GM12891 (cell line): ENCODE measurements around the gene APBB3. TPM values are rescaled to one million over a fixed set of nuclear protein-coding genes. Genes with fewer than 3 reads are reported as not detected.
A peak's percentile ranks its signal among the peaks of the same experiment; 100 is the strongest.
"Not testable (repeated sequence)": the region's sequence is repeated elsewhere in the genome, so short reads cannot be mapped to it uniquely, and the experiment has no call there.

Experiments
- DNase-seq: peaks from one replicate; pipeline ENCODE4 v3.0.0; 2011; ENCODE audit warnings: low spot score; ENCODE audit not compliant: insufficient read length
- FAIRE-seq: peaks from 2 replicates; lab custom pipeline; 2011; peaks lifted over from hg19 to GRCh38; lab: Jason Lieb, UNC
- PAX5 ChIP-seq: IDR thresholded peaks from 2 replicates; pipeline ENCODE4 v1.6.1; 2011; ENCODE audit warnings: low read length, moderate library complexity, mild to moderate bottlenecking; ENCODE audit not compliant: insufficient read depth, severe bottlenecking
- POLR2A ChIP-seq: IDR thresholded peaks from 2 replicates; pipeline ENCODE4 v1.6.1; 2011; ENCODE audit warnings: low read depth, low read length, control low read depth
- POLR2AphosphoS5 ChIP-seq: IDR thresholded peaks from 2 replicates; pipeline ENCODE4 v1.6.1; 2011; ENCODE audit warnings: low read depth, low read length, control low read depth
- POU2F2 ChIP-seq: IDR thresholded peaks from 2 replicates; pipeline ENCODE4 v1.6.1; 2011; ENCODE audit warnings: low read depth, mild to moderate bottlenecking, control low read depth, low read length, moderate library complexity
- SPI1 ChIP-seq: IDR thresholded peaks from 2 replicates; pipeline ENCODE4 v1.6.1; 2011; ENCODE audit warnings: low read depth, low read length, control low read depth
- TAF1 ChIP-seq: IDR thresholded peaks from 2 replicates; pipeline ENCODE4 v1.6.1; 2011; ENCODE audit warnings: low read depth, low read length, control low read depth
- polyA plus RNA-seq: library from polyadenylated mRNA; unstranded; fragments of >200 nt; gene quantifications from one replicate; pipeline ENCODE4 v1.2.1, GENCODE V29; 2012; ENCODE audit warnings: low read depth, missing spikeins, inconsistent platforms; ENCODE audit not compliant: missing spikeins

The APBB3 gene
- 16.6 TPM for polyA plus RNA-seq

- TF ChIP-seq SPI1 (peak; percentile 16; the same call in 1 of the 2 replicates), TAF1 (peak; percentile 81), POU2F2 (no peak; the same call in 1 of the 2 replicates), POLR2AphosphoS5 (peak; percentile 91), POLR2A (peak; percentile 95), PAX5 (no peak)
- FAIRE-seq, result peak; percentile 100
- peak; percentile 92 for DNase-seq
Observed at GRCh38 chr5:140564196-140565023, at the start of gene APBB3, which contains the start of gene SLC35A4. TSS of gene APBB3 (minus strand) at chr5:140564598. CDS start at chr5:140564245, 353 bp downstream. TSS of gene SLC35A4 (plus strand) at chr5:140564828. CDS start at chr5:140567170, 2,342 bp downstream.

- TF ChIP-seq POLR2A, result no peak
- TF ChIP-seq POU2F2, result no peak
- no peak for TF ChIP-seq POLR2AphosphoS5
- TF ChIP-seq TAF1, result no peak
- TF ChIP-seq PAX5, result no peak
- TF ChIP-seq SPI1, result no peak
- DNase-seq (no peak), FAIRE-seq (no peak)
Observed at GRCh38 chr5:140611020-140611521, 46.7 kb upstream of the APBB3 start.

- FAIRE-seq, result no peak
- TF ChIP-seq POU2F2, result no peak
- no peak for TF ChIP-seq POLR2AphosphoS5
- TF ChIP-seq PAX5, result no peak
- no peak for TF ChIP-seq POLR2A
- no peak for TF ChIP-seq SPI1
- TF ChIP-seq TAF1, result no peak
- no peak for DNase-seq
Observed at GRCh38 chr5:140609126-140609525, 44.7 kb upstream of the APBB3 start.

GRCh38 chr5:140608722-140609121 lies 44.3 kb upstream of the APBB3 start:
- DNase-seq (no peak), FAIRE-seq (no peak)
- TF ChIP-seq SPI1 (no peak), POLR2AphosphoS5 (no peak), TAF1 (no peak), POU2F2 (no peak), PAX5 (no peak), POLR2A (no peak)

GRCh38 chr5:140607031-140607430 lies 42.6 kb upstream of the APBB3 start:
- FAIRE-seq, result no peak
- DNase-seq, result no peak
- TF ChIP-seq TAF1, result no peak

GRCh38 chr5:140605879-140606278 lies 41.5 kb upstream of the APBB3 start:
- no peak for TF ChIP-seq POLR2AphosphoS5
- no peak for TF ChIP-seq PAX5
- TF ChIP-seq POLR2A, result no peak
- no peak for TF ChIP-seq SPI1
- TF ChIP-seq TAF1, result no peak
- no peak for TF ChIP-seq POU2F2
- FAIRE-seq (no peak), DNase-seq (no peak)

- DNase-seq, result no peak
- no peak for FAIRE-seq
- TF ChIP-seq SPI1 (no peak), POLR2A (no peak), TAF1 (no peak), PAX5 (no peak), POU2F2 (no peak), POLR2AphosphoS5 (no peak)
Observed at GRCh38 chr5:140603734-140604133, 39.3 kb upstream of the APBB3 start.

GRCh38 chr5:140603446-140603698 lies 39.0 kb upstream of the APBB3 start:
- not testable (repeated sequence) for DNase-seq, FAIRE-seq

- TF ChIP-seq PAX5 (no peak), POLR2AphosphoS5 (no peak), POU2F2 (no peak), POLR2A (no peak), SPI1 (no peak), TAF1 (no peak)
- FAIRE-seq (no peak), DNase-seq (no peak)
Observed at GRCh38 chr5:140602147-140602546, 37.7 kb upstream of the APBB3 start.

- no peak for FAIRE-seq
- DNase-seq, result no peak
- TF ChIP-seq TAF1 (no peak), POU2F2 (no peak), SPI1 (no peak), POLR2AphosphoS5 (no peak), POLR2A (no peak), PAX5 (no peak)
Observed at GRCh38 chr5:140600096-140600495, 35.7 kb upstream of the APBB3 start.
